Body of pancreas (tissue), 4 donors: ENCODE data around the gene ZNF688. TPM values are rescaled to one million over a fixed set of nuclear protein-coding genes. Genes with fewer than 3 reads are reported as not detected.
A peak's percentile ranks its signal among the peaks of the same experiment; 100 is the strongest.

Source experiments
- ATAC-seq: fragments of 150-250 bp; one replicate; pipeline ENCODE4 v1.9.1; 2016
- DNase-seq, 4 donors: peaks; one replicate each; pipeline ENCODE4 v3.0.0-alpha.2; 2019
- H3K27ac ChIP-seq, 4 donors: fragments of 200-600 bp; sonication (generic); 1 replicate in 3 of 4; 2 replicates in 1 of 4; pipeline versions ENCODE4 v1.5.1 to v1.6.1; 2016 to 2019; ENCODE audit warnings: mild to moderate bottlenecking in 1 of 4, mixed read lengths in 1 of 4, moderate library complexity in 1 of 4
- H3K27me3 ChIP-seq, 2 donors: fragments of 200-600 bp; sonication (generic); one replicate each; pipeline ENCODE4 v1.6.0; 2016; ENCODE audit warnings: mild to moderate bottlenecking in 1 of 2
- H3K36me3 ChIP-seq, 2 donors: fragments of 200-600 bp; sonication (generic); replicated peaks in 1 of 2; 2 replicates each; pipeline ENCODE4 v1.5.1; 2016; ENCODE audit warnings: low read depth in 2 of 2; ENCODE audit not compliant: insufficient read depth in 1 of 2
- H3K4me1 ChIP-seq: fragments of 200-600 bp; sonication (generic); one replicate; pipeline ENCODE4 v1.6.0; 2016
- H3K4me3 ChIP-seq, 2 donors: fragments of 200-600 bp; sonication (generic); 1 replicate in 1 of 2; 2 replicates in 1 of 2; pipeline ENCODE4 v1.5.1; 2016 to 2019
- H3K9me3 ChIP-seq, 3 donors: fragments of 200-600 bp; sonication (generic); 1 replicate in 2 of 3; 2 replicates in 1 of 3; pipeline ENCODE4 v1.5.1; 2016
- CTCF ChIP-seq, 7 experiments: fragments of 450-650 bp in 4 of 7; fragments of 200-600 bp in 3 of 7; sonication (generic) in 3 of 7; IDR thresholded peaks; one replicate each; pipeline ENCODE4 v1.5.1; 2016 to 2019; ENCODE audit warnings: antibody characterized with exemption in 7 of 7
- POLR2A ChIP-seq, 3 donors: fragments of 450-650 bp; IDR thresholded peaks; one replicate each; pipeline ENCODE4 v1.6.1; 2016; ENCODE audit warnings: antibody characterized with exemption in 3 of 3, mild to moderate bottlenecking in 2 of 3
- WGBS, 2 donors: methylation state at CpG; one replicate each; pipeline ENCODE4 v1.1.5; 2017; 5-methylcytosine and 5-hydroxymethylcytosine counted together
- intact Hi-C: fragments of 100-400 bp; cut with DNase I; formaldehyde crosslinking; loops from one replicate; pipeline ENCODE4 v1.15.1; 2023
- total RNA-seq, 2 donors: library from RNA; depleted of rRNA; stranded (reverse); fragments of >200 nt; gene quantifications; one replicate each; pipeline ENCODE4 v1.1.0, GENCODE V29; 2016

Gene ZNF688
- total RNA-seq, 2 donors from 2014 or later, result 19.2 to 27.4 TPM

- no peak for DNase-seq
Measured at GRCh38 chr16:30558789-30559377, 12.6 kb downstream of the ZNF688 start.

GRCh38 chr16:30557957-30558788, 13.3 kb downstream of the ZNF688 start, which contains the start of gene ZNF764:
ZNF764 (minus strand) TSS chr16:30558374; CDS start chr16:30558182, 192 bp downstream.
- Histone ChIP-seq H3K36me3 (peaks cover 0 to 2% of the 10 kb centered on the region in 2 donors), H3K27me3 (no peaks in the 10 kb centered on the region), H3K4me1 (peaks cover 29% of the 10 kb centered on the region), H3K9me3 (no peaks in the 10 kb centered on the region), H3K4me3 (peak within 1 kb of the TSS; percentile 71 to 78), H3K27ac (peak within 1 kb of the TSS; percentile 92 to 98 (median 96))
- DNase-seq (peak; percentile 98 to 99 (median 99)), ATAC-seq (peak; percentile 97)
- WGBS, 2 donors, result 0 to 5% methylated on average over 8 to 74 of the region's 74 CpGs
- peak; percentile 23 to 69 (median 57) for TF ChIP-seq POLR2A (IDR thresholded peaks at IDR 0.05)
- peak in 1 of 7 experiments; percentile 31 for TF ChIP-seq CTCF (IDR thresholded peaks at IDR 0.05)
- intact Hi-C loops, result no loop called here

More at GRCh38 chr16:30558789-30559377, 12.6 kb downstream of the ZNF688 start:
- 73 to 82% methylated on average over 21 of the region's 21 CpGs for WGBS, 2 donors
- Histone ChIP-seq H3K9me3 (no peaks in the 10 kb centered on the region), H3K27ac (peak overlapping the region; percentile 92 to 98 (median 96)), H3K4me1 (peaks cover 29% of the 10 kb centered on the region), H3K27me3 (no peaks in the 10 kb centered on the region), H3K36me3 (peaks cover 0 to 2% of the 10 kb centered on the region in 2 donors), H3K4me3 (no peak overlapping the region)
- TF ChIP-seq POLR2A (IDR thresholded peaks at IDR 0.05), result no peak
- peak in 1 of 7 experiments; percentile 2 for TF ChIP-seq CTCF (IDR thresholded peaks at IDR 0.05)
- ATAC-seq, result no peak
- intact Hi-C loops, result no loop called here

- H3K36me3 ChIP-seq, result peaks cover 0 to 2% of the 10 kb centered on the region in 2 donors
- intact Hi-C loops, result no loop called here
- WGBS, 2 donors, result 0% methylated on average over 17 of the region's 17 CpGs; no CpG with 5 or more reads in 1 of the 2 donors
- peaks cover 29% of the 10 kb centered on the region for H3K4me1 ChIP-seq
- H3K9me3 ChIP-seq, result no peaks in the 10 kb centered on the region
- no peak for DNase-seq
- H3K27ac ChIP-seq, result peak overlapping the region; percentile 92 to 98 (median 96)
- ATAC-seq, result no peak
- H3K27me3 ChIP-seq, result no peaks in the 10 kb centered on the region
- TF ChIP-seq POLR2A (IDR thresholded peaks at IDR 0.05) (no peak), CTCF (IDR thresholded peaks at IDR 0.05) (no peak)
- peak overlapping the region; percentile 71 to 78 for H3K4me3 ChIP-seq
Measured at GRCh38 chr16:30557707-30557956, 13.9 kb downstream of the ZNF688 start.

GRCh38 chr16:30556125-30556473, 15.4 kb downstream of the ZNF688 start:
- no peaks in the 10 kb centered on the region for H3K9me3 ChIP-seq
- peaks cover 25% of the 10 kb centered on the region for H3K4me1 ChIP-seq
- no peak for DNase-seq
- no peak overlapping the region for H3K27ac ChIP-seq
- no peak for TF ChIP-seq POLR2A (IDR thresholded peaks at IDR 0.05)
- no peak for TF ChIP-seq CTCF (IDR thresholded peaks at IDR 0.05)
- H3K4me3 ChIP-seq, result no peak overlapping the region
- H3K27me3 ChIP-seq, result no peaks in the 10 kb centered on the region
- intact Hi-C loops, result no loop called here
- H3K36me3 ChIP-seq, result peaks cover 0 to 2% of the 10 kb centered on the region in 2 donors
- ATAC-seq, result no peak
- 65 to 77% methylated on average over 10 of the region's 10 CpGs for WGBS, 2 donors
